Vagina (tissue), 2 donors: Measurements from ENCODE around the gene SPDYE4.

ENCODE experiments used
- POLR2A ChIP-seq, 2 donors: fragments of 450-650 bp; IDR thresholded peaks; one replicate each; pipeline ENCODE4 v1.6.1; 2017; ENCODE audit warnings: antibody characterized with exemption in 2 of 2, mild to moderate bottlenecking in 2 of 2, moderate library complexity in 2 of 2
- POLR2AphosphoS5 ChIP-seq, 2 donors: sonication (generic); formaldehyde crosslinking; IDR thresholded peaks; one replicate each; pipeline ENCODE4 v1.9.0; 2017; ENCODE audit warnings: antibody characterized with exemption in 2 of 2, mild to moderate bottlenecking in 2 of 2, low read depth in 1 of 2; ENCODE audit not compliant: insufficient read depth in 1 of 2
- TF ChIP-seq, protein P1 (sequence below), 3 experiments: fragments of 450-650 bp in 2 of 3; fragments of 200-600 bp in 1 of 3; sonication (generic) in 1 of 3; IDR thresholded peaks; one replicate each; pipeline ENCODE4 v1.5.1; 2017 to 2019; ENCODE audit warnings: antibody characterized with exemption in 3 of 3, mild to moderate bottlenecking in 2 of 3, moderate library complexity in 2 of 3

DNA sequence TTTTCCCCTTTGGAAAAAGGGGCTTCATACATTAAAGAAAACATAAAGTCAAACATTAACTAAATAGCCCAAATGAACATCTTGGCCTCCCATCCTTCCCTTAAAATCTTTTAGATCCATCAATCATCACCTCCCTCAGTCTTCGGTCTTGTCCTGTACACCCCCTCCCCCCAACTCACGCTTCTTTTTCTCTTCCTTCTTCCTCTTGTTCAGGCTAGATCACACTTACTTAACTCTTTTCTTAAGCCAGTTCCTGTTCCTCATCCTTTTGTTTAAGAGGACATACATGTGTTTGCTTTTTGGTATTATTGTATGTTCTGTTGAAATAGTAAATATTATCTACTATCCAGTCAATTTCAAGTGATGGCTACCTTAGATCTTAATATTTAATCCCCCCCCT, 35.3 kb upstream of the SPDYE4 start:
- TF ChIP-seq, protein P1, sequence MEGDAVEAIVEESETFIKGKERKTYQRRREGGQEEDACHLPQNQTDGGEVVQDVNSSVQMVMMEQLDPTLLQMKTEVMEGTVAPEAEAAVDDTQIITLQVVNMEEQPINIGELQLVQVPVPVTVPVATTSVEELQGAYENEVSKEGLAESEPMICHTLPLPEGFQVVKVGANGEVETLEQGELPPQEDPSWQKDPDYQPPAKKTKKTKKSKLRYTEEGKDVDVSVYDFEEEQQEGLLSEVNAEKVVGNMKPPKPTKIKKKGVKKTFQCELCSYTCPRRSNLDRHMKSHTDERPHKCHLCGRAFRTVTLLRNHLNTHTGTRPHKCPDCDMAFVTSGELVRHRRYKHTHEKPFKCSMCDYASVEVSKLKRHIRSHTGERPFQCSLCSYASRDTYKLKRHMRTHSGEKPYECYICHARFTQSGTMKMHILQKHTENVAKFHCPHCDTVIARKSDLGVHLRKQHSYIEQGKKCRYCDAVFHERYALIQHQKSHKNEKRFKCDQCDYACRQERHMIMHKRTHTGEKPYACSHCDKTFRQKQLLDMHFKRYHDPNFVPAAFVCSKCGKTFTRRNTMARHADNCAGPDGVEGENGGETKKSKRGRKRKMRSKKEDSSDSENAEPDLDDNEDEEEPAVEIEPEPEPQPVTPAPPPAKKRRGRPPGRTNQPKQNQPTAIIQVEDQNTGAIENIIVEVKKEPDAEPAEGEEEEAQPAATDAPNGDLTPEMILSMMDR (IDR thresholded peaks at IDR 0.05): no peak
- TF ChIP-seq POLR2A (IDR thresholded peaks at IDR 0.05) (no peak), POLR2AphosphoS5 (IDR thresholded peaks at IDR 0.05; ENCODE audit: insufficient read depth in 1 of 2, low read depth in 1 of 2) (no peak)
